Panc1 (cell line): ENCODE data around the gene RIN1. TPM values are rescaled to one million over a fixed set of nuclear protein-coding genes. Genes with fewer than 3 reads are reported as not detected.
A peak's percentile ranks its signal among the peaks of the same experiment; 100 is the strongest.

Experiments
- ATAC-seq: fragments of 200-7000 bp; cut with Tn5 transposase; 2 replicates; pipeline ENCODE4 v1.9.1; 2020; ENCODE audit warnings: mild to moderate bottlenecking, moderate library complexity
- BruUV-seq: library from RNA; stranded (reverse); fragments of 400-500 nt; replicated peaks from 2 replicates; lab custom pipeline; 2021; lab: Mats Ljungman, UMichigan
- CTCF ChIA-PET: fragments of 300-600 bp; sonication (Branson Sonifier 250); formaldehyde crosslinking; loops from one replicate; lab custom pipeline; 2022; ENCODE audit warnings: antibody characterized with exemption; lab: Charles Lee
- POLR2A ChIA-PET: fragments of 300-600 bp; sonication (Branson Sonifier 250); formaldehyde crosslinking; loops from one replicate; lab custom pipeline; 2022; ENCODE audit warnings: antibody characterized with exemption; lab: Charles Lee
- DNase-seq: peaks from one replicate; pipeline ENCODE4 v3.0.0-alpha.2; 2010; ENCODE audit warnings: low read depth, low spot score
- H3K27ac ChIP-seq: 2 replicates; pipeline ENCODE4 v1.5.1; 2011; ENCODE audit warnings: mild to moderate bottlenecking, low read length, inconsistent platforms
- H3K27me3 ChIP-seq: fragments of 200-500 bp; sonication (Bioruptor generic); 2 replicates; pipeline ENCODE4 v1.6.0; 2014; ENCODE audit warnings: low read length, inconsistent platforms; ENCODE audit not compliant: control insufficient read depth, insufficient read depth
- H3K36me3 ChIP-seq: fragments of 200-500 bp; sonication (Bioruptor generic); 2 replicates; pipeline ENCODE4 v1.5.1; 2014; ENCODE audit warnings: inconsistent platforms, mild to moderate bottlenecking, low read length, moderate library complexity; ENCODE audit not compliant: control insufficient read depth, insufficient read depth
- H3K4me1 ChIP-seq: 2 replicates; pipeline ENCODE4 v1.5.1; 2011; ENCODE audit warnings: inconsistent platforms, mild to moderate bottlenecking, low read length, moderate library complexity; ENCODE audit not compliant: control insufficient read depth, insufficient read depth
- H3K4me3 ChIP-seq, 2 experiments: 2 replicates each; pipeline ENCODE4 v1.5.1; 2011 to 2012; ENCODE audit warnings: low read depth in 2 of 2, low read length in 2 of 2, mild to moderate bottlenecking in 2 of 2, inconsistent platforms in 1 of 2, moderate library complexity in 1 of 2
- H3K9me3 ChIP-seq: fragments of 200-500 bp; sonication (Bioruptor generic); 2 replicates; pipeline ENCODE4 v1.5.1; 2014; ENCODE audit warnings: low read depth, mild to moderate bottlenecking, inconsistent platforms, low read length, moderate library complexity; ENCODE audit not compliant: control insufficient read depth, insufficient read depth
- POLR2AphosphoS5 ChIP-seq: IDR thresholded peaks from 2 replicates; pipeline ENCODE4 v1.6.1; 2012; ENCODE audit warnings: mild to moderate bottlenecking, low read depth, low read length, moderate library complexity
- REST ChIP-seq, 2 experiments: IDR thresholded peaks; 2 replicates each; pipeline ENCODE4 v1.6.1; 2011 to 2012; ENCODE audit warnings: low read depth in 2 of 2, control low read depth in 1 of 2, low read length in 1 of 2, mild to moderate bottlenecking in 1 of 2, moderate library complexity in 1 of 2; ENCODE audit not compliant: insufficient read depth in 1 of 2
- SIN3A ChIP-seq: IDR thresholded peaks from 2 replicates; pipeline ENCODE4 v1.6.1; 2012; ENCODE audit warnings: low read depth, mild to moderate bottlenecking, low read length, moderate library complexity, borderline replicate concordance; ENCODE audit not compliant: insufficient read depth
- TCF7L2 ChIP-seq: IDR thresholded peaks from 2 replicates; pipeline ENCODE4 v1.6.1; 2011; ENCODE audit warnings: mild to moderate bottlenecking, low read depth, low read length, inconsistent platforms
- in situ Hi-C: cut with HindIII; loops from 2 replicates; pipeline ENCODE4 v1.10.0; 2016; ENCODE audit warnings: low sequenced_read_pairs, low pct_unique_long_range_greater_than_20kb
- intact Hi-C: fragments of 100-400 bp; cut with micrococcal nuclease; formaldehyde crosslinking; loops from one replicate; pipeline ENCODE4 v1.10.0; 2022; ENCODE audit not compliant: unreplicated experiment
- total RNA-seq: library from RNA; stranded (reverse); gene quantifications from one replicate; pipeline ENCODE4 v1.2.1, GENCODE V29; 2021; ENCODE audit not compliant: unreplicated experiment
- TF ChIP-seq, protein P1 (sequence below): fragments of 450-650 bp; IDR thresholded peaks from 2 replicates; pipeline ENCODE4 v1.5.1; 2017; ENCODE audit warnings: mild to moderate bottlenecking

RIN1 gene
- total RNA-seq, 1 experiment from 2014 or later, result 21.7 TPM

DNA sequence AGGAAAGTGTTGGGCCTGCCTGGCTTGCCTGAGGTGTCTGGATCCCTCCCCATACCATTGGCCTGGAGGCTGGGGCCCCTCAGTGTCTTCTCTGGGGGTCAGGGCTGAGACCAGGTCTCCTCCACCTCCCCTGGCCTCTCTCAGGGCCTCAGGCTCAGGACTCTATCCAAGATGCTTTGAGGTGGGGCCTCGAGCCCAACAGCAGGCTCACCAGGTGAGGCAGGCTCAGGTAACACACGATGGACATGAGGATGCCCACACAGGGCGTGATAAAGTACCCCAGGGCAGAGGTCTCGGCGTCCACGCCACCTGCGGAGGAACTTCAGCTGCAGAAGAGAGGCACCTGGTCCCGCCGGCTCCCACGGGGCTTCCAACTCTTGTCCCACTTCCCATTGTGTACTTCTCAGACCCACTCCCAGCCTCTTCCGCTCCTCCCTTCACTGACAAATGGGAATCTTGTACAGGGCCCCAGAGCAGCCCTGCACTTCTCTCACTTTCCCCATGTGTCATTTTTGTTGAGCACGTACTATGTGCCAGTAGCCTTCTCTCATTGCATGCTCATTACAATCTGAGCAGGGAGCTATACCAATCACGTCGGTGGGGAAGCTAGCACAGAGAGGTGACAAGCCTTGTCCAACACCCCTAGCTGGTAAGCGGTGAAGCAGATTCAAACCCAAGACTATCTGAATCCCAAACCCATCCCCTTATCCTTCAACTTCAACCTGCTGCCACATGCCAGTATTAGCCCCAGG lies 31.5 kb upstream of the RIN1 start:
- CTCF ChIA-PET, result no interaction called here
- no peak for DNase-seq
- ATAC-seq, result no peak
- intact Hi-C loops, result no loop called here
- H3K36me3 ChIP-seq, result no peaks in the 10 kb centered on the region
- H3K4me3 ChIP-seq, result no peak overlapping the region
- H3K27ac ChIP-seq, result no peak overlapping the region
- BruUV-seq, result TSS peak; percentile 15
- in situ Hi-C loops, result no loop called here
- H3K4me1 ChIP-seq, result peaks cover 15% of the 10 kb centered on the region
- no peak for TF ChIP-seq REST (IDR thresholded peaks at IDR 0.05; ENCODE audit: insufficient read depth in 1 of 2, low read depth in 2 of 2, low read length in 1 of 2)
- TF ChIP-seq TCF7L2, result no peak
- no peak for TF ChIP-seq POLR2AphosphoS5
- TF ChIP-seq, protein P1, sequence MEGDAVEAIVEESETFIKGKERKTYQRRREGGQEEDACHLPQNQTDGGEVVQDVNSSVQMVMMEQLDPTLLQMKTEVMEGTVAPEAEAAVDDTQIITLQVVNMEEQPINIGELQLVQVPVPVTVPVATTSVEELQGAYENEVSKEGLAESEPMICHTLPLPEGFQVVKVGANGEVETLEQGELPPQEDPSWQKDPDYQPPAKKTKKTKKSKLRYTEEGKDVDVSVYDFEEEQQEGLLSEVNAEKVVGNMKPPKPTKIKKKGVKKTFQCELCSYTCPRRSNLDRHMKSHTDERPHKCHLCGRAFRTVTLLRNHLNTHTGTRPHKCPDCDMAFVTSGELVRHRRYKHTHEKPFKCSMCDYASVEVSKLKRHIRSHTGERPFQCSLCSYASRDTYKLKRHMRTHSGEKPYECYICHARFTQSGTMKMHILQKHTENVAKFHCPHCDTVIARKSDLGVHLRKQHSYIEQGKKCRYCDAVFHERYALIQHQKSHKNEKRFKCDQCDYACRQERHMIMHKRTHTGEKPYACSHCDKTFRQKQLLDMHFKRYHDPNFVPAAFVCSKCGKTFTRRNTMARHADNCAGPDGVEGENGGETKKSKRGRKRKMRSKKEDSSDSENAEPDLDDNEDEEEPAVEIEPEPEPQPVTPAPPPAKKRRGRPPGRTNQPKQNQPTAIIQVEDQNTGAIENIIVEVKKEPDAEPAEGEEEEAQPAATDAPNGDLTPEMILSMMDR, result no peak
- TF ChIP-seq SIN3A, result no peak
- POLR2A ChIA-PET, result no interaction called here
- no peaks in the 10 kb centered on the region for H3K27me3 ChIP-seq
- no peaks in the 10 kb centered on the region for H3K9me3 ChIP-seq

GRCh38 chr11:66366844-66367477 lies 30.7 kb upstream of the RIN1 start:
- TF ChIP-seq TCF7L2, result no peak
- TF ChIP-seq POLR2AphosphoS5, result peak; percentile 29; the same call in 1 of the 2 replicates
- no peak for TF ChIP-seq SIN3A
- TF ChIP-seq, protein P1, result no peak
- no peak for TF ChIP-seq REST (IDR thresholded peaks at IDR 0.05; ENCODE audit: insufficient read depth in 1 of 2, low read depth in 2 of 2, low read length in 1 of 2)
- peaks cover 9% of the 10 kb centered on the region for H3K4me1 ChIP-seq
- in situ Hi-C loops (no loop called here), intact Hi-C loops (no loop called here)
- no peak overlapping the region for H3K27ac ChIP-seq
- ChIA-PET CTCF (no interaction called here), POLR2A (no interaction called here)
- no peaks in the 10 kb centered on the region for H3K36me3 ChIP-seq
- H3K27me3 ChIP-seq, result no peaks in the 10 kb centered on the region
- ATAC-seq (no peak), DNase-seq (no peak)
- BruUV-seq, result no TSS peak
- no peaks in the 10 kb centered on the region for H3K9me3 ChIP-seq
- no peak overlapping the region for H3K4me3 ChIP-seq
